ENCODE measurements around the gene TBC1D16. TPM values are rescaled to one million over a fixed set of nuclear protein-coding genes. Genes with fewer than 3 reads are reported as not detected.

Gene TBC1D16
- total RNA-seq, 4 donors from 2014 or later = 6.4 to 20.2 (median 11.5) TPM

- 87 to 94% methylated on average over 18 to 23 of the region's 27 CpGs for WGBS, 2 donors
- Histone ChIP-seq H3K27me3 (no peaks in the 10 kb centered on the region), H3K27ac (no peak overlapping the region), H3K4me1 (peaks cover 7 to 51% (median 11%) of the 10 kb centered on the region in 3 donors), H3K36me3 (peaks cover 5 to 48% (median 7%) of the 10 kb centered on the region in 3 donors), H3K9me3 (no peaks in the 10 kb centered on the region), H3K4me3 (no peak overlapping the region)
- DNase-seq = no peak
- intact Hi-C loops (cut with DNase I) = no loop called here
- TF ChIP-seq POLR2A (IDR thresholded peaks at IDR 0.05) = no peak
- TF ChIP-seq CTCF (IDR thresholded peaks at IDR 0.05) = no peak
These were observed 85.9 kb downstream of the TBC1D16 start for GRCh38 chr17:79949656-79950209.

GRCh38 chr17:79948945-79949655, 86.6 kb downstream of the TBC1D16 start:
- TF ChIP-seq POLR2A (IDR thresholded peaks at IDR 0.05) = no peak
- no peak for TF ChIP-seq CTCF (IDR thresholded peaks at IDR 0.05)
- no peak overlapping the region for H3K4me3 ChIP-seq

GRCh38 chr17:79948406-79948944, 87.2 kb downstream of the TBC1D16 start:
- intact Hi-C loops (cut with DNase I) = no loop called here
- no peaks in the 10 kb centered on the region for H3K9me3 ChIP-seq
- no peaks in the 10 kb centered on the region for H3K27me3 ChIP-seq
- H3K4me3 ChIP-seq = no peak overlapping the region
- H3K27ac ChIP-seq = no peak overlapping the region
- H3K36me3 ChIP-seq = peaks cover 9 to 61% (median 13%) of the 10 kb centered on the region in 3 donors
- DNase-seq = no peak
- WGBS, 2 donors = 82 to 100% methylated on average over 3 to 8 of the region's 10 CpGs
- TF ChIP-seq POLR2A (IDR thresholded peaks at IDR 0.05) (no peak), CTCF (IDR thresholded peaks at IDR 0.05) (no peak)
- peaks cover 7 to 53% (median 11%) of the 10 kb centered on the region in 3 donors for H3K4me1 ChIP-seq

More at GRCh38 chr17:79948945-79949655, 86.6 kb downstream of the TBC1D16 start:
- peaks cover 9 to 55% (median 13%) of the 10 kb centered on the region in 3 donors for H3K36me3 ChIP-seq
- H3K4me1 ChIP-seq = peaks cover 7 to 53% (median 11%) of the 10 kb centered on the region in 3 donors
- H3K27me3 ChIP-seq = no peaks in the 10 kb centered on the region
- H3K27ac ChIP-seq = no peak overlapping the region
- intact Hi-C loops (cut with DNase I) = no loop called here
- no peak for DNase-seq
- H3K9me3 ChIP-seq = no peaks in the 10 kb centered on the region
- WGBS, 2 donors = 88 to 89% methylated on average over 5 to 11 of the region's 29 CpGs

- peaks cover 9 to 71% (median 13%) of the 10 kb centered on the region in 3 donors for H3K36me3 ChIP-seq
- no peaks in the 10 kb centered on the region for H3K27me3 ChIP-seq
- DNase-seq = no peak
- H3K4me1 ChIP-seq = peaks cover 7 to 47% (median 11%) of the 10 kb centered on the region in 3 donors
- no peak overlapping the region for H3K27ac ChIP-seq
- TF ChIP-seq CTCF (IDR thresholded peaks at IDR 0.05) (no peak), POLR2A (IDR thresholded peaks at IDR 0.05) (no peak)
- no peak overlapping the region for H3K4me3 ChIP-seq
- intact Hi-C loops (cut with DNase I) = no loop called here
- 57 to 80% methylated on average over 3 to 20 of the region's 31 CpGs for WGBS, 2 donors
- H3K9me3 ChIP-seq = no peaks in the 10 kb centered on the region
These were observed 88.2 kb downstream of the TBC1D16 start for GRCh38 chr17:79947351-79948031.

Measured in esophagus squamous epithelium (tissue), 5 donors.